GM12892 (cell line): ENCODE data around the gene ASIC4.
A peak's percentile ranks its signal among the peaks of the same experiment; 100 is the strongest.

ENCODE experiments used
- DNase-seq: peaks from one replicate; pipeline ENCODE4 v3.0.0; 2011; ENCODE audit not compliant: insufficient read length
- FAIRE-seq: peaks from 2 replicates; lab custom pipeline; 2011; peaks lifted over from hg19 to GRCh38; lab: Jason Lieb, UNC
- POLR2A ChIP-seq: IDR thresholded peaks from 2 replicates; pipeline ENCODE4 v1.6.1; 2011; ENCODE audit warnings: low read depth, low read length, control low read depth
- POLR2AphosphoS5 ChIP-seq: IDR thresholded peaks from 2 replicates; pipeline ENCODE4 v1.6.1; 2011; ENCODE audit warnings: low read depth, low read length, control low read depth
- TAF1 ChIP-seq: IDR thresholded peaks from 2 replicates; pipeline ENCODE4 v1.6.1; 2011; ENCODE audit warnings: low read depth, mild to moderate bottlenecking, control low read depth, low read length, borderline replicate concordance

ASIC4 gene

DNA sequence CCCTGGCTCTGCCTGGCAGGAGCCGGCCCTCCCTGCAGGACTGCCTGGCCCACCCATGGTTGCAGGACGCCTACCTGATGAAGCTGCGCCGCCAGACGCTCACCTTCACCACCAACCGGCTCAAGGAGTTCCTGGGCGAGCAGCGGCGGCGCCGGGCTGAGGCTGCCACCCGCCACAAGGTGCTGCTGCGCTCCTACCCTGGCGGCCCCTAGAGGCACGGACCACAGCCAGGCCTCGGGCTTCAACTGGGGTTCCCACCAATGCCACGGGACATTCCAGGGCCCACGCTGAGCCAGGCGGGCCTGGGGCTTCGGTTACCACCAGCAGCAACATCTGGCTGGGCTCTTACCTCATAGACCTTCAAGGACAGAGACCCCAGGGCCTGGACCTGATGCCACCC lies 21.7 kb upstream of the ASIC4 start:
- DNase-seq: no peak
- no peak for TF ChIP-seq POLR2AphosphoS5
- TF ChIP-seq TAF1: no peak
- TF ChIP-seq POLR2A: no peak
- no peak for FAIRE-seq

DNA sequence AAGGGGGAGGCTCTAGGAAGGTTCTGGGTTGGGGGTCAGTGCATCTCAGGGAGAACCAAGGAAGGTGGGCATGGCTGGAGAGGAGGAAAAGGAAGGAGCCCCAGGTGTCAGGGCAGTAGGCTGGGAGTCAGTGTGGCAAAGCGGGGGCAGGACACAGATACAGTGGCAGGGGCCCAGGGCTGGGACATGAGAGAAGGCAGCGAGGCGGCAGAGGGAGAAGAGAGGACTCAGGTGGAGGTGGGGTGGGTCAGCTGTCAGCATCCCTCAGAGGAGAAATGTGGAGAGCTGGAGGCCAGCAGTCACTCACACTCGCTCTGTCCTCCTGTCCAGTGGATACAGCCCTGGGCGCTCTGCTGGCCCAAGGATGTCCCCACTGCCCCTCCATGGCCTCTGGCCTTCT lies 21.2 kb upstream of the ASIC4 start:
- TF ChIP-seq TAF1 (no peak), POLR2AphosphoS5 (no peak), POLR2A (no peak)
- FAIRE-seq: no peak
- no peak for DNase-seq

DNA sequence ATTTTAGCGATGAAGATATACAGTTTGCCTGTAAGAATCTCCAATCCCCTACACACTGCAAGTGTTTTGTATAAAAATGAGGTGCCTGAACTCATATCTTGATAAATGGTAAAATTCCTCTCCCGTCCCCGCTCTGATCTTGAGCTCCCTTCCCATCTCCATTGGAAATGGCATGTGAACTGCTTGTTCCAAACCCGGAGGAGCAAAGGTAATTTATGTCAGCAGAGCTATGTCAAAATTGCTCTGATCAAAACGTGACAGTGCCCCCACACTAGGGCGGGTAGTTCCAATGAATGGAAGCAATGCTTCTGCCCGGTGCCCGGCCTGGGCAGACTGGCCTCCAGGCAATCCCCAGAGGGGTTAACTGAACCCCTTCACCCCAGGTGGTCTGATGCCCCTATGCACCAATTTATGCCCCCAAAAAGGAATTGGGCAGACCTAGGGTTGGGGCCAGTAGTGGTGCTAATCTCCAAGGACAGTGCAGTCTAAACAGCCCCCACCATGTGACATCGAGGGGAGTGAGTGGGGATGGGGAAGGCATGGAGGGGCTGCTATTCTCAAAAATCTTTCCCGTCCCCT lies 19.2 kb upstream of the ASIC4 start:
- no peak for FAIRE-seq
- no peak for TF ChIP-seq POLR2A
- TF ChIP-seq POLR2AphosphoS5: no peak
- no peak for TF ChIP-seq TAF1
- DNase-seq: no peak

DNA sequence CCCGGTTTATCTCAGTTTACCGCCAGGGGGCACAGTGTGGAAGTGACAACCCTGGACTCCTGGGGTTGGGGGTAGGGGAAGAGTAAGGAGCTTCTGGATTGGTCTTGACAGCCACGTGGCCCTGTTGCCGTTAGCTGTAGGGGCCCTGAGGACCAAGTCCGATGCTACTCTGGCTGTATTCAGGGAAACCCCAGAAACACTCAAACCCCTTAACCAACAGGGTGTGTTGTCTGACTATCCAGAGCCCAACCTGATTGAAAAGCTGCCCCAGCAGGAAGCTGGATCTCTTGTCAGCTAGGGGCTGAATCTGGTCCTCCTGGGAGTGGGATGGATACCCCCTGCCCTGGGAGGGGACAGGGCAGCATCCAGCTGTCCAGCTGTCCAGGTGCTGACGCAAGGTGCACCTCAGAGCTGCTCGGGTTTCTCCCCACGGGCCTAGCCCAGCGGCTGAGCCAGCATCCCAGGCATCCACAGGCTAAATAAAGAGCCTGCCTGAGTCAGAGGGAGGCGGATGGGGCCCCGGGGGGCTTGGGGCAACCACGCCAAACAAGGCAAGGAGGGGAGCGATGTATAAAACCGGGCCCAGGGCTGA lies 18.7 kb upstream of the ASIC4 start:
- no peak for FAIRE-seq
- DNase-seq: peak; percentile 70
- no peak for TF ChIP-seq POLR2AphosphoS5

DNA sequence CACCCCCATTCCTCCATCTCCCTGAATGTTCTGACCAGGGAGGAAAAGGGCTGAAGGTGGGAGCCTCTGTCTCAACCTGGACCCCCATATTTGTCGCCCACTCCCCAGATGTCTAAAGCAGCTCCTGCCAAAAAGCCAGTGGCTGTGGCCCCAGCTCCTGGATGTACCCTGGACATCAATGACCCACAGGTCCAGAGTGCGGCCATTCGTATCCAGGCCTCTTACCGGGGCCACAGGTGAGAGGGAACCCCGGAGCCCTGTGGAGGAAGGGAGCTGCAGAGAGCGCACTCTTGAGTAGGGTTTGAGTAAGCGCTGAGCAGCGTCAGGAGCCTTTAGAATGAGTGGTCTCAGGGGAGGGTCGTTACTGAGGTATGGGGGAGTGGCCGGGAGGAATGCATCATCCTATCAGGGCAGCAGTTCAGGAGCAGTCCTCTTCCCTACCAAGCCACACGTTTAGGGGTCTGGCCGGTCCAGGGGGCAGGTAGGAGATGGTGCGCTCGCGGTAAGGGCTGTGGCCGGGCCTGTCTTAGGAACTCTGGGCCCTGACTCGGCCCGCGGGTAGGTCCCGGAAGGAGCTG lies 17.9 kb upstream of the ASIC4 start:
- FAIRE-seq (no peak), DNase-seq (no peak)
- no peak for TF ChIP-seq TAF1
- TF ChIP-seq POLR2A: no peak
- no peak for TF ChIP-seq POLR2AphosphoS5

DNA sequence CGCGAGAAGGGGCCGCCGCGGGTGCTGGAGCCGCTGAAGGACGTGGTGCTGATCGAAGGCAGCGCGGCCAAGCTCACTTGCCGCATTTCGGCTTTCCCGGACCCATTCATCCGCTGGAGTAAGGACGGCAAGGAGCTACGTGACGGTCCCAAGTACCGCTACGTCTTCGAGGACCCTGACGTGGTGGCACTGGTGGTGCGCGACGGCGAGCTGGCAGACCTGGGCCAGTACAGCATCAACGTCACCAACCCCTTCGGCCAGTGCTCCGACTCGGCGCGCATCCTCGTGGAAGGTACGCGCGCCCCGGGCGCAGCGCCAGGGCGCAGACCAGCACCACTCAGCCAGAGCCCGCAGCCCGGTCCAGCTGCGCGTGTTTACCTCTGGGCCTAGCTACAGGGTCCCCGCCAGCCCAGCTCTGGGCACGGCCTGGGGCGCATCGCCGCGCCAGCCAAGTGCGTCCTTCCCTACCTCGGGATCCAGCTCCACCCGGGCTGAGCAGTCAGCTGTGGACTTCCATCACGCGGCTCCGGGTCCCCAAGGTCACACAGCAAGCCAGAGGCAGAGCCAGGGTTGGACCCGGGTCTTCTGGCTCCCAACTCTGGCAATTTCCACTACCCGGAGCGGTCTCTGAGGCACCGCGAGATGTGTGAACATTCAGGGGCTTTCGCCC lies 17.3 kb upstream of the ASIC4 start:
- DNase-seq: no peak
- FAIRE-seq: no peak

DNA sequence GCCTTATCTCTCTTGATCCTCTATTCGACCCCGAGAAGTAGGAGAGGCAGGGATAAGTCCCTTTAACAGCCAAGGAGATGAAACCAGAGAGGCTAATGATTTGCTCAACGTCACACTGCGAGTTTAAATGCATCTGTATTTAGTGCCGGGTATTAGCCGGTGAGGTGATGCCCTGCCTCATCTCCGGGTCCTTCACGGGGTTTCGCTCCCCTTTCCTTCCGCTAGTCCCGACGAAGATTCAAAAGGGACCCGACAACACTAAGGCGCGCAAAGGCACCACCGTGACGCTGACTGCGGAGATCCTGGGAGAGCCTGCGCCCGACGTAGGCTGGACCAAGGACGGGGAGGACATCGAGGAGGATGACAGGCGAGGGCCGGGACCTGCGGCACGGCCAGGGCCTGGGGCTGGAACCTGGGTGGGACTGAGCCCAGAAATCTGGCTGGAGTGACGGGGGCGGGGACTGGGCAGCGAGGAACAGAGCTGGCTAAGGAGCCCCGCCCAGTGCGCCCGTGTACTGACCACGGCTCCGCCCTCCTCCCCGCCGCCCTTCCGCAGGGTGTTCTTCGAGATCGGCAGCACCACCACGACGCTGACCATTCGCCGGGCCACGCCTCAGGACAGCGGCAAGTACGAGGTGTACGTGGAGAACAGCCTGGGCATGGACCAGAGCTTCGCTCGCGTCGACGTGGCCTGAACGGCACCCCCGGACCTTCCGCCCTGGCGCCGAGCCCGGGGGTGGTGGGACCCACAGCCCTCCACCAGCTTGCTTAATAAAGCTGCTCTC lies 16.6 kb upstream of the ASIC4 start:
- DNase-seq: peak; percentile 57

More for the DNA sequence above, 17.3 kb upstream of the ASIC4 start:
- TF ChIP-seq TAF1 (no peak), POLR2AphosphoS5 (no peak), POLR2A (no peak)

DNA sequence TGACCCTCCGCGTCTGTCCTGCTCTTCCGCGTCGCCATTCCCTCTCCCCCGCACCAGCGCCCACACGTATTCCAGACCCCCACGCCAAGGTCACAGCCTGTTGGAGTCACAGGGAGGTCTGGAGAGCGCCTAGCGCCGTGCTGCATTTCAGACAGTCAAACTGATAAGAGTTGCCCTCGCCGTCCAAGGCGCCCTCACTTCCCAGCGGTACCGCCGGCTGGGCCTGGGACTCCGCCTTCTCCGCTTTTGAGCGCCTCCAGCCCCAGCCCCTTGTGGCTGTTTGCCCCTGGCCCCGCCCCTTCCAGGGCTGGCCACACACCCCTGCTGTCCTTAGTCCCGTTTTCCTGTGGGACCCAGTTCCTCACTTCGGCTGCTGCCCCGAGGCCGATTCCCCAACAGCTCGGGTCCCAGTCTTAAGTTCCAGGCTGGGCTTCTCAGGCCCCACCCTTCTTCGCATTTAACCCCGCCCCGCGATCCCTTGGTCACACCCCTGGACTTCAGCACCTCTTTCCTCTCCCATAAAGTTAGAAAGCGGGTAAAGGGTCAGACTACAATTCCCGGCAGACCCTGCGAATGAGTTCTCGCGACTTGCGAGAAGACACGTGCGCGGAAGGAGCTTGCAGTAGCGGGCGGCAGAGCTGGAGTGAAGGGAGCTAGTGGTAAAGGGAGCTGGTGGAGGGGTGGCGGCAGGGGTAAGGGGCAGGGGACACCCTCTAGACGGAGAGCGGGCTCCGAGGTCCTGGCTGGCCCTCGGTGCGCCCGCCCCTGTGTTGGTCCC lies 15.8 kb upstream of the ASIC4 start, which contains the start of gene GMPPA:
Gene GMPPA (plus strand): TSS at position 612 of the 778 bp plus-strand sequence. CDS start 1,085 bp downstream, outside the sequence.
- FAIRE-seq (peak; percentile 98), DNase-seq (peak; percentile 98)
- TF ChIP-seq POLR2AphosphoS5 (peak; percentile 91), POLR2A (peak; percentile 88), TAF1 (peak; percentile 90)

More for the DNA sequence above, 16.6 kb upstream of the ASIC4 start:
- FAIRE-seq: no peak
- TF ChIP-seq POLR2AphosphoS5: no peak
- no peak for TF ChIP-seq TAF1
- TF ChIP-seq POLR2A: no peak

DNA sequence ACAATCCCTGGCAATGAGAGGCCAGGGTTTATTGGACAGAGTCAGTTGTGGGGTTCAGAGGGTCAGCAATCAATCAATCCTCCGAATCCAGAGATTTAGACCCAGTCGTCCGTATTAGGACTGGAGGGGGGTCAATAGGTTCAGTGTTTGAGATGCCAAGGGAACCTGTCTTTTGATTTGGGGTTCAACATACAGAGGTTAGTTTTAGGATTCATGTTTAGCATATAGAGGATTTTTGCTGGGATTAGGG lies 15.3 kb upstream of the ASIC4 start:
- no peak for FAIRE-seq
- no peak for DNase-seq
- TF ChIP-seq POLR2A (no peak), TAF1 (no peak), POLR2AphosphoS5 (no peak)

DNA sequence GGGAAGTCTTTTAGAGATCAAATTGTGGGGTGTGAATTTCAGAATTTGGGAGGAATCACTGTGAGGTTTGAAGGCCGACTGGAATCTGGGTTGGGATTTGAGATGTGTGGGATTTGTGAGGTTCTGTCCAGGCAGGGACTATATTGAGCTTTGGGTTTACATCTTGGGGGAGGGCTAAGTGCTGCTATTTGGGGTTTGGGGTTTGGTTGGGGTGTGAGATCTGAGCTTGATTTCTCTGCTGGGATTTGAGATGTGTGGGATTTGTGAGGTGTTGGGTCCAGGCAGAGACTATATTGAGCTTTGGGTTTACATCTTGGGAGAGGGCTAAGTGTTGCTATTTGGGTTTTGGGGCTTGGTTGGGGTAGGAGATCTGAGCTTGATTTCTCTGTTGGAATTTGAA lies 14.7 kb upstream of the ASIC4 start:
- DNase-seq: no peak
- TF ChIP-seq TAF1 (no peak), POLR2A (no peak), POLR2AphosphoS5 (no peak)
- FAIRE-seq: no peak
